ENCODE results near the gene SELE. TPM values are rescaled to one million over a fixed set of nuclear protein-coding genes. Genes with fewer than 3 reads are reported as not detected.

The SELE gene
- total RNA-seq, 1 experiment from 2014 or later, result not detected

GRCh38 chr1:169739980-169740379 lies 6.1 kb upstream of the SELE start:
- Mint-ChIP-seq H3K27me3 (ENCODE audit: insufficient read depth, unreplicated experiment) (peaks cover 2% of the 10 kb centered on the region), H3K4me3 (ENCODE audit: unreplicated experiment) (no peak overlapping the region), H3K4me1 (ENCODE audit: low read depth, unreplicated experiment) (no peaks in the 10 kb centered on the region), H3K36me3 (ENCODE audit: insufficient read depth, unreplicated experiment) (no peaks in the 10 kb centered on the region), H3K9me3 (ENCODE audit: unreplicated experiment) (no peaks in the 10 kb centered on the region), H3K27ac (ENCODE audit: unreplicated experiment) (no peak overlapping the region)
- H3K27me3 ChIP-seq (replicated peaks; ENCODE audit: control insufficient read depth, insufficient read depth, low read length), result no peaks in the 10 kb centered on the region
- no peak for DNase-seq
- no peak overlapping the region for H3K4me3 ChIP-seq (ENCODE audit: low read depth, low read length)
- no peak for TF ChIP-seq CTCF (IDR thresholded peaks at IDR 0.05; ENCODE audit: insufficient read depth in 1 of 2, low read depth in 1 of 2, low read length in 1 of 2, severe bottlenecking in 1 of 2, unreplicated experiment in 1 of 2)
- intact Hi-C loops (cut with micrococcal nuclease; ENCODE audit: unreplicated experiment), result no loop called here
- ChIA-PET POLR2A (no interaction called here), CTCF (no interaction called here)
- no peaks in the 10 kb centered on the region for H3K9me3 ChIP-seq
- no TSS peak for BruUV-seq (replicated peaks)
- no peaks in the 10 kb centered on the region for H3K4me1 ChIP-seq
- no peaks in the 10 kb centered on the region for H3K36me3 ChIP-seq (ENCODE audit: control insufficient read depth, insufficient read depth, low read length)

DNA sequence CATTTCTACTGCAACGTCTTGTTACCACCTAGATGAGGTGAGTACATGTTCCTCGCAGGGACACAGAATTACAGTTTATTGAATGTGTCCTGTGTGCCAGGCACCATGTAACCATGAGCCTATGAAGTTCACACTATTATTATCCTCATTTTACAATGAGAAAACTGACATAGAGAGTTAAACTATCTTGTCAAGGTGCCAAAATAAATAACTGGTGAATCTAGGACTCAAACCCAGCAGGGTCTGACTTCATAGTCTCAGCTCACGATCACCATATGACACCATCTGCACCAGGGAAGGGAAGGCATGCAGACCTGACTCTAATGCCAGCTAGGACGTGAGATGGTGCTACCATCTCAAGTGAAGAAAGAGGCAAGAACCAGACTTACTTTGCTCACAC lies 2.4 kb downstream of the SELE start:
- Histone ChIP-seq H3K4me1 (no peaks in the 10 kb centered on the region), H3K36me3 (ENCODE audit: control insufficient read depth, insufficient read depth, low read length) (no peaks in the 10 kb centered on the region), H3K9me3 (no peaks in the 10 kb centered on the region), H3K4me3 (ENCODE audit: low read depth, low read length) (no peak overlapping the region), H3K27me3 (replicated peaks; ENCODE audit: control insufficient read depth, insufficient read depth, low read length) (no peaks in the 10 kb centered on the region)
- no peak overlapping the region for H3K4me3 Mint-ChIP-seq (ENCODE audit: unreplicated experiment)
- TF ChIP-seq CTCF (IDR thresholded peaks at IDR 0.05; ENCODE audit: insufficient read depth in 1 of 2, low read depth in 1 of 2, low read length in 1 of 2, severe bottlenecking in 1 of 2, unreplicated experiment in 1 of 2), result no peak
- CTCF ChIA-PET, result interaction anchor here (1.0 kb wide), 1 partner anchor 19 kb away, joined by 3 read pairs; no protein-coding TSS in a partner anchor
- intact Hi-C loops (cut with micrococcal nuclease; ENCODE audit: unreplicated experiment), result no loop called here
- no peaks in the 10 kb centered on the region for H3K4me1 Mint-ChIP-seq (ENCODE audit: low read depth, unreplicated experiment)
- H3K27ac Mint-ChIP-seq (ENCODE audit: unreplicated experiment), result no peak overlapping the region
- H3K36me3 Mint-ChIP-seq (ENCODE audit: insufficient read depth, unreplicated experiment), result no peaks in the 10 kb centered on the region
- DNase-seq, result no peak
- H3K27me3 Mint-ChIP-seq (ENCODE audit: insufficient read depth, unreplicated experiment), result peaks cover 4% of the 10 kb centered on the region
- H3K9me3 Mint-ChIP-seq (ENCODE audit: unreplicated experiment), result no peaks in the 10 kb centered on the region
- no TSS peak for BruUV-seq (replicated peaks)
- POLR2A ChIA-PET, result no interaction called here

- Histone ChIP-seq H3K27me3 (replicated peaks; ENCODE audit: control insufficient read depth, insufficient read depth, low read length) (no peaks in the 10 kb centered on the region), H3K4me3 (ENCODE audit: low read depth, low read length) (no peak overlapping the region), H3K36me3 (ENCODE audit: control insufficient read depth, insufficient read depth, low read length) (no peaks in the 10 kb centered on the region), H3K4me1 (no peaks in the 10 kb centered on the region), H3K9me3 (no peaks in the 10 kb centered on the region)
- POLR2A ChIA-PET, result no interaction called here
- intact Hi-C loops (cut with micrococcal nuclease; ENCODE audit: unreplicated experiment), result no loop called here
- Mint-ChIP-seq H3K4me1 (ENCODE audit: low read depth, unreplicated experiment) (no peaks in the 10 kb centered on the region), H3K9me3 (ENCODE audit: unreplicated experiment) (no peaks in the 10 kb centered on the region), H3K27me3 (ENCODE audit: insufficient read depth, unreplicated experiment) (peaks cover 4% of the 10 kb centered on the region), H3K27ac (ENCODE audit: unreplicated experiment) (no peak overlapping the region), H3K4me3 (ENCODE audit: unreplicated experiment) (no peak overlapping the region), H3K36me3 (ENCODE audit: insufficient read depth, unreplicated experiment) (no peaks in the 10 kb centered on the region)
- DNase-seq, result no peak
- no peak for TF ChIP-seq CTCF (IDR thresholded peaks at IDR 0.05; ENCODE audit: insufficient read depth in 1 of 2, low read depth in 1 of 2, low read length in 1 of 2, severe bottlenecking in 1 of 2, unreplicated experiment in 1 of 2)
- CTCF ChIA-PET, result no interaction called here
- no TSS peak for BruUV-seq (replicated peaks)
Observed at GRCh38 chr1:169729991-169730390, 3.9 kb downstream of the SELE start.

Measured in Caco-2 (cell line).